Tibial artery (tissue), 4 donors: ENCODE results near the gene VAV2.
A peak's percentile ranks its signal among the peaks of the same experiment; 100 is the strongest.
"Not testable (repeated sequence)": the region's sequence is repeated elsewhere in the genome, so short reads cannot be mapped to it uniquely, and the experiment has no call there.

Experiments
- DNase-seq, 2 donors: peaks; one replicate each; pipeline ENCODE4 v3.0.0-alpha.2; 2019
- H3K27ac ChIP-seq, 2 donors: fragments of 200-600 bp; sonication (generic) in 1 of 2; 1 replicate in 1 of 2; 2 replicates in 1 of 2; pipeline ENCODE4 v1.5.1; 2018 to 2019; ENCODE audit warnings: mild to moderate bottlenecking in 1 of 2
- H3K27me3 ChIP-seq, 2 donors: fragments of 200-600 bp; sonication (generic) in 1 of 2; one replicate each; pipeline versions ENCODE4 v1.5.1 to v1.6.0; 2016 to 2019
- H3K36me3 ChIP-seq, 3 donors: fragments of 200-600 bp; sonication (generic) in 2 of 3; one replicate each; pipeline ENCODE4 v1.5.1; 2016 to 2019; ENCODE audit warnings: mild to moderate bottlenecking in 2 of 3
- H3K4me1 ChIP-seq, 4 donors: fragments of 200-600 bp; sonication (generic) in 2 of 4; 1 replicate in 3 of 4; 2 replicates in 1 of 4; pipeline ENCODE4 v1.5.1; 2016 to 2019
- H3K4me3 ChIP-seq, 2 donors: fragments of 200-600 bp; sonication (generic) in 1 of 2; 1 replicate in 1 of 2; 2 replicates in 1 of 2; pipeline ENCODE4 v1.5.1; 2018 to 2019; ENCODE audit warnings: mild to moderate bottlenecking in 2 of 2
- H3K9me3 ChIP-seq, 3 donors: fragments of 200-600 bp; sonication (generic) in 1 of 3; one replicate each; pipeline ENCODE4 v1.5.1; 2016 to 2019
- intact Hi-C: fragments of 100-400 bp; cut with DNase I; formaldehyde crosslinking; loops from one replicate; pipeline ENCODE4 v1.15.0; 2023; ENCODE audit warnings: low total_unique reads
- TF ChIP-seq, protein P1 (sequence below), 2 experiments: fragments of 200-600 bp in 1 of 2; fragments of 450-650 bp in 1 of 2; IDR thresholded peaks; one replicate each; pipeline ENCODE4 v1.5.1; 2017 to 2019; ENCODE audit warnings: antibody characterized with exemption in 2 of 2, mild to moderate bottlenecking in 1 of 2, moderate library complexity in 1 of 2

Gene VAV2

DNA sequence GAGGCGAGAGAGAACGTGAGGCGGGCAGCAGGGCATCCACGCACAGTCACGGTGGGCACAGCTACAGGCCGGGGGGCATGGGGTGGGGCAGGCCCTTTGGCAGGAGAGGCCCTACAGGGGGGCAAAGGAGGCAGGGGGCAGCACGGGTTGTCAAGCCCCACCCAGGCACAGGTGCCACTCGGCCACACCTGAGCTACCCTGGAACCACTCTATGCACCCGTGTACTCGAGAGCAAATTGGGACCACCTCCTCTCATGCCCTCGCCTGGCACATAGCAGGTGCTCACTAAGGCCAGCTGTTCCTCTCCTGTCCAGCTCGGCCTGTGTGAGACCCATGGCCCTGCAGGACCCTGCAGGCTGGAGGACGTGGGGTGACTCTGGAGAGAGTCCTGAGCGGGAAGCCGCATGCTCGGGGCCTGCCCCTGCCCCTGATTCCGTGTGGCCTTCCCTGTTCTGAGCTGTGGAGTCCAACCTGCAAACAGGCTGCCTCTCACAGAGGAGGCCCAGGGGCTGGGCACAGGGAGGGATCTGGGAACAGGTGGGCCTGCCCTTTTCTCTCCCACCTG is 222.5 kb downstream of the VAV2 start:
- peak in 1 of 2 donors; percentile 60 for DNase-seq
- H3K4me3 ChIP-seq: no peak overlapping the region

DNA sequence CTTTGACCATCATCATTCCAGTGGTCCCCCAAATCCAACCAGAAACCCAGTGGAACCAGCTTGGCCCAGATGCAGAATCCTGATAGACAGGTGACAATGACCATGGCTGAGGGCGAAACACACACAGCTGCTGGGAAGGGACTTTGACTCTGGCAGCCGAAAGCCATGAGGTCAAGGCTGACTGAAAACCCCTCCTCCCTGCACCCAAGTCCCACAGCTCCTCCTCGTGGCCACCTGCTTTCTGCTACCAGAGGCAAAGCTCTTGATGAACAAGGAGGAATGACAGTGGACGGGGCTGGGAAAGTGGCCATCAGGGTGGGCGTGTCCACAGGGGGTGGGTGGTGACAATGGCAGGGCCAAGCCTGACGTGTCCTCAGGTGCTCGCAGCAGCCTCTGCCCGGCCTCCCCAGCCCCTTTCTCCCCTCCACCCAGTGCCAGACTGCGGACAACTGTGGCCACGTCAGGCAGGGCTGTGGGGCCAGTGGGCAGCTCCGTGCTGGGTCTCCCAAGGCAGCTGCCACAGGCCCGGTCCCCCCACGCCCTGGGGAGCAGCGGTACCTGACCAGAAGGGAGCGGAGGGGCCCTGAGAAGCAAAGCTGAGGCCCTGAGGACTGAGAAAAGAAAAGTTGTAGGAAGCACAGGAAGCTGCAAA is 223.1 kb downstream of the VAV2 start:
- DNase-seq: peak in 1 of 2 donors; percentile 59
- H3K27ac ChIP-seq: no peak overlapping the region
- peaks cover 6 to 23% (median 15%) of the 10 kb centered on the region in 3 donors for H3K9me3 ChIP-seq
- no peaks in the 10 kb centered on the region for H3K4me1 ChIP-seq
- intact Hi-C loops: no loop called here
- H3K36me3 ChIP-seq: peaks cover 21 to 77% (median 49%) of the 10 kb centered on the region in 3 donors
- TF ChIP-seq, protein P1, sequence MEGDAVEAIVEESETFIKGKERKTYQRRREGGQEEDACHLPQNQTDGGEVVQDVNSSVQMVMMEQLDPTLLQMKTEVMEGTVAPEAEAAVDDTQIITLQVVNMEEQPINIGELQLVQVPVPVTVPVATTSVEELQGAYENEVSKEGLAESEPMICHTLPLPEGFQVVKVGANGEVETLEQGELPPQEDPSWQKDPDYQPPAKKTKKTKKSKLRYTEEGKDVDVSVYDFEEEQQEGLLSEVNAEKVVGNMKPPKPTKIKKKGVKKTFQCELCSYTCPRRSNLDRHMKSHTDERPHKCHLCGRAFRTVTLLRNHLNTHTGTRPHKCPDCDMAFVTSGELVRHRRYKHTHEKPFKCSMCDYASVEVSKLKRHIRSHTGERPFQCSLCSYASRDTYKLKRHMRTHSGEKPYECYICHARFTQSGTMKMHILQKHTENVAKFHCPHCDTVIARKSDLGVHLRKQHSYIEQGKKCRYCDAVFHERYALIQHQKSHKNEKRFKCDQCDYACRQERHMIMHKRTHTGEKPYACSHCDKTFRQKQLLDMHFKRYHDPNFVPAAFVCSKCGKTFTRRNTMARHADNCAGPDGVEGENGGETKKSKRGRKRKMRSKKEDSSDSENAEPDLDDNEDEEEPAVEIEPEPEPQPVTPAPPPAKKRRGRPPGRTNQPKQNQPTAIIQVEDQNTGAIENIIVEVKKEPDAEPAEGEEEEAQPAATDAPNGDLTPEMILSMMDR (IDR thresholded peaks at IDR 0.05): no peak
- H3K27me3 ChIP-seq: no peaks in the 10 kb centered on the region
- no peak overlapping the region for H3K4me3 ChIP-seq

More for the DNA sequence above, 222.5 kb downstream of the VAV2 start:
- intact Hi-C loops: no loop called here
- peaks cover 27 to 79% (median 53%) of the 10 kb centered on the region in 3 donors for H3K36me3 ChIP-seq
- TF ChIP-seq, protein P1 (IDR thresholded peaks at IDR 0.05): no peak
- H3K27ac ChIP-seq: no peak overlapping the region
- H3K4me1 ChIP-seq: no peaks in the 10 kb centered on the region
- no peaks in the 10 kb centered on the region for H3K27me3 ChIP-seq
- H3K9me3 ChIP-seq: peaks cover 9 to 29% (median 15%) of the 10 kb centered on the region in 3 donors

DNA sequence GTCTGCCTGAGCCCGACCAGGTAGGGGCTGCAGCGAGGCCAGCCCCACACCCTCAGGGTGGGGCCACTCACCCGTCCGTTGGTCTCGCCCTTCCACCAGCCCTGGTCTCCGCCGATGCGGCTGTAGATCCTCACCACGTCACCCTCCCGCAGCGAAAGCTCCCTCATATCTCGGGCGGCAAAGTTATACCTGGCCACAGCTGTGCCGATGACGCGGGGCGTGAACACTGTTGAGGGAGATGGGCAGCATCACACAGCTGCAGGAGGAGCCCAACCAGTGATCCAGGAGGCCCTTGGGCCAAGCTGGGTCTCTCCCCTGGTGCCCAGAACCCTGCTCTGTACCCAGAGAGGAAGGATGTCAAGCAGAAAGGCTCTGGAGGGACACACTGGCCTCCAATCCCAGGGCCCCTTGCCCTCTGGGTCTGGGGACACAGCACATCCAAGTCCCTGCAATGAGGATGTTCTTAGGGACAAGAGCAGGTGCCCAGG is 223.7 kb downstream of the VAV2 start:
- TF ChIP-seq, protein P1 (IDR thresholded peaks at IDR 0.05): no peak
- Histone ChIP-seq H3K27ac (no peak overlapping the region), H3K36me3 (peaks cover 21 to 78% (median 49%) of the 10 kb centered on the region in 3 donors), H3K4me3 (no peak overlapping the region), H3K27me3 (no peaks in the 10 kb centered on the region), H3K4me1 (no peaks in the 10 kb centered on the region), H3K9me3 (peaks cover 5 to 18% (median 15%) of the 10 kb centered on the region in 3 donors)
- DNase-seq: peak in 1 of 2 donors; percentile 52
- intact Hi-C loops: no loop called here

DNA sequence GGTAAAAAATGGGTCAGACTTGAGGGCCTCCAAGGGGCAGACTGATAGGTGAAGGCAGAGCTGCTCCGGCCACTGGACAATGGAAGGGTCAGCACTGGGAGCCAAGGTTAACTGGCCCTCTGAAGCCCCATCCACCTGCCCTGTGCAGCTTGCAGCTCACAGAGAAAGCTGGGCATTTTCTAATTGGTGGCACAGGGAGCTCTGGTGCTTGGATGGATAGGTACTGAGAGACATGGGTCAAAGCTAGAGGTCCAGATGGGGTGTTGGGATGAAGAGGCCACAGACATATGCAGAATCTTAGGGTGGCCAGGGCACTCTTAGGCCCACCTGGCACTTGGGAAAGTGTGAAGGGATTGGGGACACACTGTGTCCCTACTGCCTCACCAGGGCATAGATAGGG is 224.5 kb downstream of the VAV2 start:
- H3K36me3 ChIP-seq: peaks cover 21 to 78% (median 53%) of the 10 kb centered on the region in 3 donors
- no peaks in the 10 kb centered on the region for H3K27me3 ChIP-seq
- peak in 1 of 2 donors; percentile 35 for DNase-seq
- no peak overlapping the region for H3K27ac ChIP-seq
- intact Hi-C loops: no loop called here
- H3K4me1 ChIP-seq: no peaks in the 10 kb centered on the region
- H3K4me3 ChIP-seq: no peak overlapping the region
- H3K9me3 ChIP-seq: peaks cover 5 to 18% (median 15%) of the 10 kb centered on the region in 3 donors
- TF ChIP-seq, protein P1 (IDR thresholded peaks at IDR 0.05): no peak

DNA sequence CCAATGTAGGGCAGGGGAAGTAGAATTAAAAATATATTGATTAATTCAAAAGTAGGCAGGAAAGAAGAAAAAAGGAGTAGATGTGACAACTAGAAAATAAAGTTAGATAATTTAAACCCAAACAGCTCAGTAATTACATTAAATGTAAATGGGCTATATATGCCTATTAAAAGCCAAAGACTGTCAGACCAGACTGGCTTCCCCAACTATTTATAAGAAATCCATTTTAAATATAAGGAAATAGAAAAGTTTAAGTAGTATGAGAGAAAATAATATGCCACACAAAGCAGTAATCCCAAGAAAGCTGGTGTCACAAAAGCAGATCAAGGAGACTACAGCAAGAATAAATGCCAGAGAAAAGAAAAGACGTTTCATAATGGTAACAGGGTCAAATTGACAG is 225.1 kb downstream of the VAV2 start:
- TF ChIP-seq, protein P1 (IDR thresholded peaks at IDR 0.05): no peak
- Histone ChIP-seq H3K4me1 (no peaks in the 10 kb centered on the region), H3K36me3 (peaks cover 21 to 72% (median 52%) of the 10 kb centered on the region in 3 donors), H3K27me3 (no peaks in the 10 kb centered on the region), H3K4me3 (no peak overlapping the region), H3K9me3 (peaks cover 5 to 18% (median 15%) of the 10 kb centered on the region in 3 donors), H3K27ac (no peak overlapping the region)
- intact Hi-C loops: no loop called here
- DNase-seq: no peak

DNA sequence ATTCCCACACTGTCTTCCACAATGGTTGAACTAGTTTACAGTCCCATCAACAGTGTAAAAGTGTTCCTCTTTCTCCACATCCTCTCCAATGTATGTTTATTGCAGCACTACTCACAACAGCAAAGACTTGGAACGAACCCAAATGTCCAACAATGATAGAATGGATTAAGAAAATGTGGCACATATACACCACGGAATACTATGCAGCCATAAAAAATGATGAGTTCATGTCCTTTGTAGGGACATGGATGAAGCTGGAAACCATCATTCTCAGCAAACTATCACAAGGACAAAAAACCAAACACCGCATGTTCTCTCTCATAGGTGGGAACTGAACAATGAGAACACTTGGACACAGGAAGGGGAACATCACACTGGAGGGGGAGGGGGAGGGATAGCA is 225.9 kb downstream of the VAV2 start:
- Histone ChIP-seq H3K9me3 (peaks cover 5 to 18% (median 15%) of the 10 kb centered on the region in 3 donors), H3K36me3 (peaks cover 21 to 64% (median 50%) of the 10 kb centered on the region in 3 donors)
- H3K4me3 ChIP-seq, H3K4me1 ChIP-seq, intact Hi-C loops, DNase-seq, H3K27me3 ChIP-seq, H3K27ac ChIP-seq: not testable (repeated sequence)
